Measurements from ENCODE around the gene FAM219A.

- TF ChIP-seq CTCF (IDR thresholded peaks at IDR 0.05): no peak
- no peak for TF ChIP-seq POLR2A (IDR thresholded peaks at IDR 0.05)
These were observed 75.5 kb downstream of the FAM219A start for GRCh38 chr9:34382879-34383278.

Measured in esophagus squamous epithelium (tissue), 4 donors.